ENCODE measurements around the gene INPP5A.
"Not testable (repeated sequence)": the region's sequence is repeated elsewhere in the genome, so short reads cannot be mapped to it uniquely, and the experiment has no call there.

INPP5A gene

GRCh38 chr10:132597654-132598053 lies 60.1 kb downstream of the INPP5A start:
- no peak for DNase-seq (ENCODE audit: low spot score)

- DNase-seq (ENCODE audit: low spot score), result not testable (repeated sequence)
Observed at GRCh38 chr10:132599023-132599618, 61.5 kb downstream of the INPP5A start.

GRCh38 chr10:132599732-132600131 lies 62.1 kb downstream of the INPP5A start:
- DNase-seq (ENCODE audit: low spot score), result no peak

- DNase-seq (ENCODE audit: low spot score), result no peak
Observed at GRCh38 chr10:132600416-132600815, 62.8 kb downstream of the INPP5A start.

- DNase-seq (ENCODE audit: low spot score), result no peak
Observed at GRCh38 chr10:132601567-132601966, 64.0 kb downstream of the INPP5A start.

GRCh38 chr10:132602614-132603013 lies 65.0 kb downstream of the INPP5A start:
- DNase-seq (ENCODE audit: low spot score), result no peak

- no peak for DNase-seq (ENCODE audit: low spot score)
Observed at GRCh38 chr10:132603851-132604533, 66.4 kb downstream of the INPP5A start.

- no peak for DNase-seq (ENCODE audit: low spot score)
Observed at GRCh38 chr10:132604686-132605085, 67.1 kb downstream of the INPP5A start.

- DNase-seq (ENCODE audit: low spot score), result no peak
Observed at GRCh38 chr10:132605390-132605789, 67.8 kb downstream of the INPP5A start.

GRCh38 chr10:132606031-132606491 lies 68.5 kb downstream of the INPP5A start:
- no peak for DNase-seq (ENCODE audit: low spot score)

- no peak for DNase-seq (ENCODE audit: low spot score)
Observed at GRCh38 chr10:132606536-132607316, 69.1 kb downstream of the INPP5A start.

- no peak for DNase-seq (ENCODE audit: low spot score)
Observed at GRCh38 chr10:132607491-132607890, 69.9 kb downstream of the INPP5A start.

- no peak for DNase-seq (ENCODE audit: low spot score)
Observed at GRCh38 chr10:132607961-132608495, 70.4 kb downstream of the INPP5A start.

- DNase-seq (ENCODE audit: low spot score), result no peak
Observed at GRCh38 chr10:132608511-132609195, 71.1 kb downstream of the INPP5A start.

GRCh38 chr10:132609211-132609610 lies 71.6 kb downstream of the INPP5A start:
- no peak for DNase-seq (ENCODE audit: low spot score)

- no peak for DNase-seq (ENCODE audit: low spot score)
Observed at GRCh38 chr10:132610071-132610701, 72.6 kb downstream of the INPP5A start.

GRCh38 chr10:132611026-132611910 lies 73.7 kb downstream of the INPP5A start:
- DNase-seq (ENCODE audit: low spot score), result no peak

GRCh38 chr10:132611986-132612385 lies 74.4 kb downstream of the INPP5A start:
- no peak for DNase-seq (ENCODE audit: low spot score)

- no peak for DNase-seq (ENCODE audit: low spot score)
Observed at GRCh38 chr10:132612571-132613504, 75.3 kb downstream of the INPP5A start.

Measured in COLO829 (cell line).